GM18868 (cell line): Measurements from ENCODE around the gene PREP.
"Not testable (repeated sequence)": the region's sequence is repeated elsewhere in the genome, so short reads cannot be mapped to it uniquely, and the experiment has no call there.

ENCODE experiments used
- ATAC-seq: cut with Tn5 transposase; IDR thresholded peaks from one replicate; pipeline ENCODE4 v1.9.1; 2021; ENCODE audit warnings: mild to moderate bottlenecking, moderate library complexity; ENCODE audit not compliant: unreplicated experiment

PREP gene

GRCh38 chr6:105276374-105276773, 126.5 kb downstream of the PREP start:
- ATAC-seq: no peak

DNA sequence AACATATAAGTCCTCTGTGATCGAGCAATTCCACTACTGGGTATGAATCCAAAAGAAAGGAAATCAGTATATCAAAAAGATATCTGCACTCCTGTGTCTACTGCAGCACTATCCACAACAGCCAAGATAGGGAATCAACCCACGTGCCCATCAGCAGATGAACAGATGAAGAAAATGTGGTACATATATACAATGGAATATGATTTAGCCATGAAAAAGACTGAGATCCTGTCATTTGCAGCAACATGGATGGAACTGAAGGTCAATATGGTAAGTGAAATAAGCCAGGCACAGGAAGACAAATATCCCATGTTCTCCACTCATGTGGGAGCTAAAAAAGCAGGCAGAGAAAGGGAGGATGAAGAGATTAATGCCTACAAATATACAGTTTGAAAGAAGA, 127.3 kb downstream of the PREP start:
- ATAC-seq: no peak

GRCh38 chr6:105274678-105275077, 128.2 kb downstream of the PREP start:
- no peak for ATAC-seq

DNA sequence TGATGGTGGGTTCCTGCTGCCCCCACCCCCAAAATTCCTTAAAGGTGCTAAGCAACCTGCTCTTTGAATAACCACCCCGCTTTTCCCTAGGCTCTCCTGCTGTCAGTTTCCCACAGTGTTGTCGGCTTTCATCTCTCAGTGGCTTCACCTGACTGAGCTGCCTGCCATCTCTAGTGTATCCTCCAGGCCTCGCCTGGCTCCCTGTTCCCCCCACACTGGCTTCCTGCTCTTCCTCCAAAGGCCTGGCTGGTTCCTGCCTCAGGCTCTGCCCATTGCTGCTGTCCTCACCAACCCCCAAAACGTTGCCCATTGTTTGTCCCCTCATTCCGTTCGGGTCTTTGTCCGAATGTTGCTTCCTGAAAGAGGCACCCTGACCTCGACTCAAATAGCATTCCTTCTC, 129.3 kb downstream of the PREP start:
- ATAC-seq: no peak

GRCh38 chr6:105272786-105273185, 130.1 kb downstream of the PREP start:
- ATAC-seq: no peak

- ATAC-seq: no peak
Measured at GRCh38 chr6:105270511-105270910, 132.4 kb downstream of the PREP start.

DNA sequence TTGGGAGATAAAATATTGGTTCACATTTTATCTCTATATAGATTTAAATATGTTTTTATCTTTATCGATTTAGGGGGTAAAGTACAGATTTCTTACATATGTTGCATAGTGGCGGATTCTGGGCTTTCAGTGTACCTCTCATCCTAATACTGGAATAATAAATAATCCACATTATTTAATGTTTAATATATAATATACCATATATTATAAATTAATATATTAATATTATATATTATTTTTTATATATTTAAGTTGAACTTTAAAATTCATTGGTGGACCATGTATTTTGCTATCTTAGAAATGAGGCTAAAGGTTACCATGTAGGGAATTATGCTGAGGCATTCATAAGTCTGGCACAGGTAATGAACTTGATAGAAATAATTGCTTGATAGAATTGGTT, 133.5 kb downstream of the PREP start:
- no peak for ATAC-seq

DNA sequence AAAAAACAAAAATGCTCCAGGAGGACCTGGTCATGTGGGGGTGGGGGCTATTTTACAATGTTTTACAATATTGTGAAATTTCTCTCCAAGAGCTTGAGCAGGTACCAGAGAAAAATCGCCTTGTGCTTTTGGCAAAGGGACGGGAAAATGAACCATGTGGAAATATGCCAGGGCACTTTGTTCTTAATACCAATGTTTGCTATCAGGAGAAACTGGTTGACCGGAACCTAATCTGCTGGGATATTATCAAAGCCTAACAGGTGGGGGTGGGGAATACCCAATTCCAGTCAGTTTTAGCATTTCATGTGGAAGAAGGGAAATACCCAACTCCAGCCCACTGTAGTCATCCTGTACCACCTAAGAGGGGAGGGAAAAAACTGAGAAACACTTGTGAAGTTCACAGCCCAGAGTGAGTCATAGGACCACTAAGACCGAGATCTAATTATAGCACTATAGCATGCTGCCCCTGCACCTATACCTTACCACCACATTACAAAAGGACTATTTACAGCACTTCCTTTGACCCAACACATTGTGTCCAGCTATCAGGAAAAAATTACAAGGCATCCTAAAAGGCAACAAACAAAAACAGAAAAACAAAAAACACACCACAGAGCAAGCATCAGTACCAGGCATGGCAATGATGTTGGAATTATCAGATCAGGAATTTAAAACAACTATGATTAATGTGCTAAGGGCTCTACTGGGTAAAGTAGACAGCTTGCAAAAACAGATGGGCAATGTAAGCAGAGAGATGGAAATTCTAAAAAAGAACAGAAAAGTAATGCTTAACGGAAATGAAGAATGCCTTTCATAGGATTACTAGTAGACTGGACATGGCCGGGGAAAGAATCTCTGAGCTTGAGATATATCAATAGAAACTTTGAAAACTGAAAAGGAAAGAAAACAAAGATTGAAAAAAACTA, 138.9 kb downstream of the PREP start:
- ATAC-seq: peak; percentile 84

GRCh38 chr6:105259913-105260889, 142.7 kb downstream of the PREP start:
- ATAC-seq: no peak

DNA sequence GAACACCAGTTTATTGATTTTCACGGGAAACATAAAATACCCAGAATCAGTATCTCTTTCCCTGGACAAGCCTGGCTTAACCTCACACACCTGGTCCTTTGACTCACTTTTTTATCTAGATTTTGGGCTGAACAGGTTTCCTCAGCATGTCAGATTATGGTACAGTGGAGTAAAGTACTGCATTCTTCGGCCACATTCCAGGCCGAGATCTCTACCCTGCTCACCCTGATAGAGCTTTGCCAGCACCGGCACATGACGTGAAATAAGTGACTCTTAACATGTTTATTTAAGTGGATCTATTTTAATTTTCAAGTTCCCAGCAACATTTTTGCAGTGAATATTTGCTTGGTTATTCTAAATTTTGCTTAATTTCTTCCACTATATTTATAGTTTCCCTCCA, 144.1 kb downstream of the PREP start:
- no peak for ATAC-seq

GRCh38 chr6:105257340-105257739, 145.5 kb downstream of the PREP start:
- ATAC-seq: peak; percentile 76

DNA sequence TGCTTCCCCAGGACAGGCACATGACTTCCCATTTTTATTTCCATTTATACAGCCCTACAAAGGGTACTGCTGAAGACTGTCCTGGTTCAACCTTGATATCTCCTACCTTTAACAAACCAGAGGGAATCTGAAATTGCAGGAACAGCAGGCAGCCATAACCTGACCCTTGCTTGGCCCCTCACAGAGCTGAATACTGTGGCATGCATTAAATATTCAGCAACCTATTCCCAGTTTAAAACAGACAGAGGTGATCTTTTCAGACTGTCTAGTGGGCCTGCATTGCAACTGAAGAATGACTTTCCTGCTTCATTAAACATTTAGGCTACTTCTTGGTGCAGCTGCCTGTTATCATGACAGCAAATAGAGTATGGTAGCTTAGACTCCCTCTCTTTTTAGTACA, 146.3 kb downstream of the PREP start:
- no peak for ATAC-seq

DNA sequence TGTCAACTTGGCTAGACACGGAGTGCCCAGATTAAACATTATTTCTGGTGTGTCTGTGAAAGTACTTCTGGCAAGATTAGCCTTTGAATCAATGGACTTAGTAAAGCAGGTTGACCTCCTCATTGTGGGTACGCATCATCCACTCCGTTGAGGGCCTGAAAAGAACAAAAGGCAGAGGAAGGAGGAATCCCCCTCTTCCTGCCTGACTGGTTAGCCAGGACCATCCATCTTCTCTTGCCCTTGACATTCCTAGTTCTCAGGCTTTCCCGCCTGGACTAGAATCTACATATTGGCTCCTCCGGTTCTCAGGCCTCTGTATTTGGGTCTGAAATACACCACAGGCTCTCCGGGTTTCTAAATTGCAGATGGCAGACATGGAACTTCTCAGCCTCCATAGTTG, 149.1 kb downstream of the PREP start:
- ATAC-seq: no peak

DNA sequence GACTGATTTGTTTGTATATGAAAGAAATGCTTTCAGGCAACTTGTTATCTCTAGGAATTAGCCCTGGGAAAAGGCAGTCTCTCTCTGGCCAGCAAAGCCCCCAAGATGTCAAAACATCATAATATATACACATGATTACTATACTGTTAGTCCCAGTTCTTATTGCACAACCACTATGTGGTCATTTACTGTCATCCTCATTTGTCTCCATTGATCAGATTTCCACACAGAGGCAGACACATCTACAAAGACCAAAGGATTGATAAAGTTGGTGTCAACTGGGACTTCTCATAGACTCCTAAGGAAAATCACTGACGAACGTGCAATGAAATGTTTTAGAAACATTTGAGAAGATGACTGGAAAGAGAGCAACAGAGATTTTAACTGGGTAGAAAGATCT, 151.2 kb downstream of the PREP start:
- ATAC-seq: no peak

GRCh38 chr6:105250533-105250932, 152.3 kb downstream of the PREP start:
- no peak for ATAC-seq

GRCh38 chr6:105243487-105243886, 159.4 kb downstream of the PREP start:
- no peak for ATAC-seq

DNA sequence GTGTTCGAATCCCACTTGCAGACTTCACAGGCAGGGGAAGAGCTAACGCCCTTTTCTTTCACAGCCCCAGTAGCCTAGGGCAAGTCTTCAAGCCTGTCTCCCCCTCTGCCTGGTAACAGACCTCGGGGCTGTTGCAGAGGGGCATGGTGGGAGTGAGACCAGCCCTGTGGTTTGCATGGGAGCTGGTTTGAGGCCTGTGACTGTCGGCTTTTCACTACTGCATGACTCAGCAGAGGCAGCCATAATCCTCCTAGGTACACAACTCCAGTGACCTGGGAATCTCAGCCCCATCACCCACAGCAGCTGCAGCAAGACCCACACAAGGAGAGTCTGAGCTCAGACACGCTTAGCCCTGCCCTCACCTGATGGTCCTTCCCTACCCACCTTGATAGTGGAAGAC, 167.7 kb downstream of the PREP start:
- ATAC-seq: no peak

DNA sequence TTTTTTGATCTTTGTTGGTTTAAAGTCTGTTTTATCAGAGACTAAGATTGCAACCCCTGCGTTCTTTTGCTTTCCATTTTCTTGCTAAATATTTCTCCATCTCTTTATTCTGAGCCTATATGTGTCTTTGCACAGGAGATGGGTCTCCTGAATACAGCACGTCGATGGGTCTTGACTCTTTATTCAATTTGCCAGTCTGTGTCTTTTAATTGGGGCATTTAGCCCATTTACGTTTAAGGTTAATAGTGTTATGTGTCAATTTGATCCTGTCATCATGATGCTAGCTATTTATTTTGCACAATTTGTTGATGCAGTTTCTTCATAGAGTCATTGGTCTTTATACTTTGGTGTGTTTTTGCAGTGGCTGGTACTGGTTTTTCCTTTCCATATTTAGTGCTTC, 171.1 kb downstream of the PREP start:
- not testable (repeated sequence) for ATAC-seq
